CD4-positive, alpha-beta T cell (primary cell): Measurements from ENCODE around the gene FIZ1. TPM values are rescaled to one million over a fixed set of nuclear protein-coding genes. Genes with fewer than 3 reads are reported as not detected.

ENCODE experiments used
- ATAC-seq: fragments of 200-7000 bp; cut with Tn5 transposase; one replicate; pipeline ENCODE4 v1.10.0; 2022; ENCODE audit warnings: mild to moderate bottlenecking; ENCODE audit not compliant: poor library complexity
- CTCF ChIA-PET: fragments of 350-600 bp; sonication (Branson Sonifier 250); formaldehyde crosslinking; loops from one replicate; lab custom pipeline; 2021; ENCODE audit warnings: antibody characterized with exemption, inconsistent platforms; lab: Charles Lee
- POLR2A ChIA-PET: fragments of 350-600 bp; sonication (Branson Sonifier 250); formaldehyde crosslinking; loops from one replicate; lab custom pipeline; 2021; ENCODE audit warnings: antibody characterized with exemption, inconsistent platforms; lab: Charles Lee
- DNase-seq, 14 experiments: peaks; one replicate each; pipeline ENCODE4 v3.0.0-alpha.2; 2013 to 2020; ENCODE audit warnings: mixed read lengths in 2 of 14
- H3K27ac ChIP-seq, 2 donors: one replicate each; pipeline versions ENCODE4 v1.5.1 to v1.7.0; 2013; ENCODE audit warnings: low read length in 2 of 2, low read depth in 1 of 2, mild to moderate bottlenecking in 1 of 2
- H3K27me3 ChIP-seq, 2 experiments: 1 replicate in 1 of 2; 2 replicates in 1 of 2; pipeline versions ENCODE4 v1.6.1 to v1.7.0; 2013; ENCODE audit warnings: low read length in 2 of 2, control low read depth in 1 of 2, mild to moderate bottlenecking in 1 of 2, moderate library complexity in 1 of 2; ENCODE audit not compliant: insufficient read depth in 2 of 2, control insufficient read depth in 1 of 2
- H3K36me3 ChIP-seq: one replicate; pipeline ENCODE4 v1.6.1; 2013; ENCODE audit warnings: low read length, control low read depth; ENCODE audit not compliant: insufficient read depth
- H3K4me1 ChIP-seq: one replicate; pipeline ENCODE4 v1.6.1; 2013; ENCODE audit warnings: low read length, control low read depth; ENCODE audit not compliant: insufficient read depth
- H3K4me3 ChIP-seq: one replicate; pipeline ENCODE4 v1.5.1; 2013; ENCODE audit warnings: mild to moderate bottlenecking, low read length, moderate library complexity
- H3K9me3 ChIP-seq, 2 experiments: 1 replicate in 1 of 2; 2 replicates in 1 of 2; pipeline versions ENCODE4 v1.6.1 to v1.7.0; 2013; ENCODE audit warnings: low read length in 2 of 2, mild to moderate bottlenecking in 2 of 2, control low read depth in 1 of 2, moderate library complexity in 1 of 2; ENCODE audit not compliant: control insufficient read depth in 1 of 2, insufficient read depth in 1 of 2
- H3K27ac Mint-ChIP-seq: one replicate; pipeline ENCODE4 v1.8.0; 2020; ENCODE audit warnings: mixed read lengths
- H3K27me3 Mint-ChIP-seq: one replicate; pipeline ENCODE4 v1.8.0; 2021; ENCODE audit warnings: mixed read lengths
- H3K36me3 Mint-ChIP-seq: one replicate; pipeline ENCODE4 v1.8.0; 2021; ENCODE audit warnings: low read depth, mixed read lengths
- H3K4me1 Mint-ChIP-seq: one replicate; pipeline ENCODE4 v1.8.0; 2021; ENCODE audit warnings: low read depth, mixed read lengths
- H3K4me3 Mint-ChIP-seq: one replicate; pipeline ENCODE4 v1.8.0; 2020; ENCODE audit warnings: mild to moderate bottlenecking, mixed read lengths
- H3K9me3 Mint-ChIP-seq: one replicate; pipeline ENCODE4 v1.8.0; 2020; ENCODE audit warnings: mixed read lengths
- intact Hi-C, 2 experiments: fragments of 100-400 bp; cut with DNase I in 1 of 2; cut with micrococcal nuclease in 1 of 2; formaldehyde crosslinking; loops; one replicate each; pipeline versions ENCODE4 v1.15.1 to v1.9.0; 2023 to 2025; cut with DNase I, micrococcal nuclease
- total RNA-seq, 174 experiments: library from RNA in 2 of 174; stranded (reverse) in 2 of 174; gene quantifications; one replicate each; pipeline ENCODE4 v1.2.3 and lab custom pipeline; 2021 to 2026
- TF ChIP-seq, protein P1 (sequence below): fragments of 200-600 bp; IDR thresholded peaks from one replicate; pipeline ENCODE4 v1.8.0; 2022; ENCODE audit warnings: antibody characterized with exemption, mild to moderate bottlenecking

FIZ1 gene
- total RNA-seq, 2 experiments from 2014 or later = 5.5 to 7.3 TPM

DNA sequence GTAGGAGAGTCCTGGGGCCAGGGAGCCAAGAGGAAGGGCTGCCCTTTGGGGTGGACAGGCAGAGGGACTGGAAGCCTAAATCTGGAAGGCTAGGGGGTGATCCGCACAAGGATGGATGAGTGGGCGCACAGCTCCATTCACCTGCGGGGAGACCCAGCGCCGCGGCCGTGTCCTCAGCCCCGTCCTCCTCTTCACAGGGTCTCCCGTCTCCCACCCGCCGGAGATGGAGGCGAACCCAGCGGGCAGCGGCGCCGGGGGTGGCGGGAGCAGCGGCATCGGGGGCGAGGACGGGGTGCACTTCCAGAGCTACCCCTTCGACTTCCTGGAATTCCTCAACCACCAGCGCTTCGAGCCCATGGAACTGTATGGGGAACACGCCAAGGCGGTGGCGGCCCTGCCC, 14.1 kb upstream of the FIZ1 start:
- H3K9me3 ChIP-seq = no peaks in the 10 kb centered on the region
- CTCF ChIA-PET = no interaction called here
- no peaks in the 10 kb centered on the region for H3K9me3 Mint-ChIP-seq
- no peaks in the 10 kb centered on the region for H3K27me3 ChIP-seq
- peaks cover 35% of the 10 kb centered on the region for H3K4me1 Mint-ChIP-seq
- no peak for DNase-seq
- H3K4me1 ChIP-seq = peaks cover 15% of the 10 kb centered on the region
- intact Hi-C loops = no loop called here
- H3K27me3 Mint-ChIP-seq = no peaks in the 10 kb centered on the region
- peaks cover 37% of the 10 kb centered on the region for H3K36me3 ChIP-seq
- H3K4me3 ChIP-seq = no peak overlapping the region
- H3K4me3 Mint-ChIP-seq = no peak overlapping the region
- no peak overlapping the region for H3K27ac Mint-ChIP-seq
- peaks cover 59% of the 10 kb centered on the region for H3K36me3 Mint-ChIP-seq
- ATAC-seq = no peak
- TF ChIP-seq, protein P1, sequence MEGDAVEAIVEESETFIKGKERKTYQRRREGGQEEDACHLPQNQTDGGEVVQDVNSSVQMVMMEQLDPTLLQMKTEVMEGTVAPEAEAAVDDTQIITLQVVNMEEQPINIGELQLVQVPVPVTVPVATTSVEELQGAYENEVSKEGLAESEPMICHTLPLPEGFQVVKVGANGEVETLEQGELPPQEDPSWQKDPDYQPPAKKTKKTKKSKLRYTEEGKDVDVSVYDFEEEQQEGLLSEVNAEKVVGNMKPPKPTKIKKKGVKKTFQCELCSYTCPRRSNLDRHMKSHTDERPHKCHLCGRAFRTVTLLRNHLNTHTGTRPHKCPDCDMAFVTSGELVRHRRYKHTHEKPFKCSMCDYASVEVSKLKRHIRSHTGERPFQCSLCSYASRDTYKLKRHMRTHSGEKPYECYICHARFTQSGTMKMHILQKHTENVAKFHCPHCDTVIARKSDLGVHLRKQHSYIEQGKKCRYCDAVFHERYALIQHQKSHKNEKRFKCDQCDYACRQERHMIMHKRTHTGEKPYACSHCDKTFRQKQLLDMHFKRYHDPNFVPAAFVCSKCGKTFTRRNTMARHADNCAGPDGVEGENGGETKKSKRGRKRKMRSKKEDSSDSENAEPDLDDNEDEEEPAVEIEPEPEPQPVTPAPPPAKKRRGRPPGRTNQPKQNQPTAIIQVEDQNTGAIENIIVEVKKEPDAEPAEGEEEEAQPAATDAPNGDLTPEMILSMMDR = no peak
- H3K27ac ChIP-seq = no peak overlapping the region
- POLR2A ChIA-PET = no interaction called here

DNA sequence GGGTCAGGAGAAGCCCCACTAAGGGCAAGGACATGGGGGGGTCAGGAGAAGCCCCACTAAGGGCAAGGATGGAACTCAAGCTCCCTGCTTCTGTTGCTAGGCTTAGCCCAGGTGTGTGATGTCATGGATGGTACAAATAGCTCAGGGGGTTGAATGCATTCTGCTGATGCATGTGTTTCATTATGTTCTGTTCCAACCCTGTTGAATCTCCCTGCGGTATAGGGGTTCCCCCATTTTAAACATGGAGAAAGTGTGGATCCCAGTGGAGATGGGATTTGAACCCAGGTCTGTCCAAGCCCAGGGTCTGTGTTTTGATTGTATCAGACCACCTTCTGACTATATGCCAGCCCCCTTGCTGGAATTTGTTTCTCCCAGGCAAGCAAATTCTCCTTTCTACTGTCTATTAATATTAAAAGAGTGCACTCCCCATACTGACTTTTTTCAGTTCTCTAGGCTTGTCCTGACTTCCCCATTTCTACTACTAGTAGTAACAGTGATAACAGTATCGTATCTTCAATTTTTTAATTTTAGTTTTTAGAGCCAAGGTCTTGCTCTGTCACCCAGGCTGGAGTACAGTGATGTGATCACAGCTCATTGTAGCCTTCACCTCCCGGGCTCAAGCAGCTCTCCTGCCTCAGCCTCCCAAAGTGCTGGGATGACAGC, 12.8 kb upstream of the FIZ1 start:
- peak overlapping the region; percentile 47 for H3K27ac Mint-ChIP-seq
- Histone ChIP-seq H3K4me1 (peaks cover 19% of the 10 kb centered on the region), H3K27ac (no peak overlapping the region), H3K27me3 (no peaks in the 10 kb centered on the region), H3K9me3 (no peaks in the 10 kb centered on the region), H3K4me3 (no peak overlapping the region), H3K36me3 (peaks cover 34% of the 10 kb centered on the region)
- peaks cover 59% of the 10 kb centered on the region for H3K36me3 Mint-ChIP-seq
- CTCF ChIA-PET = no interaction called here
- ATAC-seq (no peak), DNase-seq (no peak)
- no peak overlapping the region for H3K4me3 Mint-ChIP-seq
- H3K27me3 Mint-ChIP-seq = no peaks in the 10 kb centered on the region
- H3K9me3 Mint-ChIP-seq = no peaks in the 10 kb centered on the region
- peaks cover 45% of the 10 kb centered on the region for H3K4me1 Mint-ChIP-seq
- POLR2A ChIA-PET = interaction anchor here (0.9 kb wide), 1 partner anchor 136 kb away, joined by 3 read pairs; no protein-coding TSS in a partner anchor
- intact Hi-C loops = no loop called here
- TF ChIP-seq, protein P1 = no peak

DNA sequence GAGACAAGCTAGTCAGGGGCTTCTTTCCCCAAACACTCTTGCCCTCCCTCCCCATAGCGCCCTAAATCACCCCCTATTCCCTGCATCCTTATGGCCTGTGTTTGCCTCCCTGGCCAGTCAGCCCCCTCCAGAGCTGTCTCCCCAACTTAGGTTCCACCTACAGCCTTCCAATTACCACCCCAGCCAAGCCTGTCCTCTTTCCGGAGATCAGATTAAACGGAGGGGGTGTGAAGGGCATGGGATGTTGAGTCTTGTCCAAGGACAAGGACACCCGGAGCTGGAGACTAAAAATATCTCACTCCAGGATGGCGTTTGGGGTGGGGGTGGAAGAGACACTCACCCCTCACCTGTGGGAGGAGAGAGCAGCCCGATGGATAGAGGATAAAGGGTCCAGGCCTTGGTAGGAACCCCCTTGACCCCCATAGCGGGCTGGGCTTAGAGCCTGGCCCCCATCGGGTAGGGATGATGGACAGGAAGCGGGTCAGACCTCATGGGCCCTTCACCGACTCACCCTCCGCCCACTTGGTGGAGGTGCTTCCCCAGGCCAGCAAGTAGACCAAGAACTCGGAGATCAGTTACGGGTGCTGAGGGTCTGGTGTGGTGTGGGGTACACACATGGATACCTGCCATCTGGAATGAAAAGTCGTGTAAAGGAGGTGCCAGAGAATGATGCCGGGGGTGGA, 12.1 kb upstream of the FIZ1 start:
- DNase-seq (no peak), ATAC-seq (no peak)
- H3K9me3 Mint-ChIP-seq = no peaks in the 10 kb centered on the region
- no peaks in the 10 kb centered on the region for H3K9me3 ChIP-seq
- peaks cover 52% of the 10 kb centered on the region for H3K4me1 Mint-ChIP-seq
- intact Hi-C loops = no loop called here
- H3K27ac Mint-ChIP-seq = peak overlapping the region; percentile 47
- no peaks in the 10 kb centered on the region for H3K27me3 Mint-ChIP-seq
- peaks cover 26% of the 10 kb centered on the region for H3K4me1 ChIP-seq
- CTCF ChIA-PET = interaction anchor here (0.7 kb wide), 1 partner anchor 20 kb away, joined by 3 read pairs; no protein-coding TSS in a partner anchor
- TF ChIP-seq, protein P1 = no peak
- H3K4me3 Mint-ChIP-seq = no peak overlapping the region
- peaks cover 30% of the 10 kb centered on the region for H3K36me3 ChIP-seq
- peaks cover 61% of the 10 kb centered on the region for H3K36me3 Mint-ChIP-seq
- H3K27ac ChIP-seq = no peak overlapping the region
- no peak overlapping the region for H3K4me3 ChIP-seq
- POLR2A ChIA-PET = no interaction called here
- H3K27me3 ChIP-seq = no peaks in the 10 kb centered on the region
